Endodermal cell (in vitro differentiated cells): ENCODE measurements around the gene SOX11. TPM values are rescaled to one million over a fixed set of nuclear protein-coding genes. Genes with fewer than 3 reads are reported as not detected.

ENCODE experiments used
- DNase-seq: peaks from one replicate; pipeline ENCODE4 v3.0.0-alpha.2; 2017
- H3K27ac ChIP-seq: 2 replicates; pipeline ENCODE4 v1.5.1; 2013; ENCODE audit warnings: mild to moderate bottlenecking, low read depth, low read length, moderate library complexity
- H3K27me3 ChIP-seq: 2 replicates; pipeline ENCODE4 v1.6.1; 2013; ENCODE audit warnings: mild to moderate bottlenecking, low read length, moderate library complexity; ENCODE audit not compliant: insufficient read depth, control insufficient read depth, poor library complexity, severe bottlenecking
- H3K36me3 ChIP-seq: 2 replicates; pipeline ENCODE4 v1.7.0; 2013; ENCODE audit warnings: mild to moderate bottlenecking, low read length, moderate library complexity; ENCODE audit not compliant: control insufficient read depth, insufficient read depth
- H3K4me1 ChIP-seq: one replicate; pipeline ENCODE4 v1.7.0; 2013; ENCODE audit warnings: low read length; ENCODE audit not compliant: control insufficient read depth, insufficient read depth
- H3K4me3 ChIP-seq: 2 replicates; pipeline ENCODE4 v1.5.1; 2013; ENCODE audit warnings: mild to moderate bottlenecking, low read length, moderate library complexity
- H3K9ac ChIP-seq: 2 replicates; pipeline ENCODE4 v1.6.1; 2013; ENCODE audit warnings: mild to moderate bottlenecking, low read length, moderate library complexity; ENCODE audit not compliant: poor library complexity, severe bottlenecking; ENCODE audit errors: extremely low read depth
- H3K9me3 ChIP-seq: 2 replicates; pipeline ENCODE4 v1.6.1; 2013; ENCODE audit warnings: mild to moderate bottlenecking, low read length, moderate library complexity; ENCODE audit not compliant: control insufficient read depth
- H3K27ac Mint-ChIP-seq: 2 replicates; pipeline ENCODE4 v1.8.0; 2020; ENCODE audit warnings: mixed read lengths
- H3K27me3 Mint-ChIP-seq: 2 replicates; pipeline ENCODE4 v1.8.0; 2021; ENCODE audit warnings: mild to moderate bottlenecking, mixed read lengths; ENCODE audit not compliant: insufficient read depth
- H3K36me3 Mint-ChIP-seq: 2 replicates; pipeline ENCODE4 v1.8.0; 2020; ENCODE audit warnings: low read depth, mixed read lengths
- H3K4me1 Mint-ChIP-seq: 2 replicates; pipeline ENCODE4 v1.8.0; 2020; ENCODE audit warnings: mixed read lengths
- H3K4me3 Mint-ChIP-seq: 2 replicates; pipeline ENCODE4 v1.8.0; 2020; ENCODE audit warnings: mild to moderate bottlenecking, moderate library complexity, mixed read lengths
- H3K9me3 Mint-ChIP-seq: 2 replicates; pipeline ENCODE4 v1.8.0; 2020; ENCODE audit warnings: mild to moderate bottlenecking, mixed read lengths
- CTCF ChIP-seq: fragments of 200-600 bp; sonication (generic); conservative IDR thresholded peaks from 2 replicates; pipeline ENCODE4 v1.5.0; 2021; ENCODE audit warnings: antibody characterized with exemption, mild to moderate bottlenecking
- WGBS, 2 experiments: methylation state at CpG; one replicate each; pipeline versions ENCODE4 v1.1.5 to v1.1.7; 2013; ENCODE audit warnings: missing lambda C conversion rate in 2 of 2, mixed read lengths in 1 of 2; ENCODE audit not compliant: insufficient coverage in 1 of 2, insufficient read length in 1 of 2; 5-methylcytosine and 5-hydroxymethylcytosine counted together
- total RNA-seq, 2 donors: library from RNA; stranded (reverse); fragmentation: NEBNext Ultra II Directional in 1 of 2; extraction: Animal tissue kit (Norgen Biotek cat#: 25700) in 1 of 2; gene quantifications; 2 replicates in 1 of 2; 3 replicates in 1 of 2; pipeline ENCODE4 v1.2.1, GENCODE V29; 2021

SOX11 gene
- total RNA-seq, 2 donors from 2014 or later = 35.9 to 48.9 TPM

- Mint-ChIP-seq H3K4me1 (peaks cover 25% of the 10 kb centered on the region), H3K9me3 (no peaks in the 10 kb centered on the region), H3K36me3 (no peaks in the 10 kb centered on the region), H3K27ac (peak overlapping the region; percentile 74), H3K27me3 (peaks cover 14% of the 10 kb centered on the region), H3K4me3 (peak overlapping the region; percentile 94)
- no peaks in the 10 kb centered on the region for H3K27me3 ChIP-seq
- 0% methylated on average over 10 to 48 of the region's 49 CpGs for WGBS, 2 experiments
- peaks cover 4% of the 10 kb centered on the region for H3K4me1 ChIP-seq
- no peaks in the 10 kb centered on the region for H3K9me3 ChIP-seq
- peak overlapping the region; percentile 99 for H3K4me3 ChIP-seq
- TF ChIP-seq CTCF = peak; percentile 31
- H3K9ac ChIP-seq = peak overlapping the region; percentile 72
- peak; percentile 89 for DNase-seq
- H3K27ac ChIP-seq = peak overlapping the region; percentile 67
- H3K36me3 ChIP-seq = peaks cover 19% of the 10 kb centered on the region
Observed at GRCh38 chr2:5695654-5696403, 3.6 kb downstream of the SOX11 start.

GRCh38 chr2:5696404-5696944 lies 4.3 kb downstream of the SOX11 start:
- peak overlapping the region; percentile 94 for H3K4me3 Mint-ChIP-seq
- H3K9me3 Mint-ChIP-seq = no peaks in the 10 kb centered on the region
- H3K27ac Mint-ChIP-seq = peak overlapping the region; percentile 74
- H3K36me3 Mint-ChIP-seq = no peaks in the 10 kb centered on the region
- no peaks in the 10 kb centered on the region for H3K27me3 ChIP-seq
- H3K27me3 Mint-ChIP-seq = peaks cover 14% of the 10 kb centered on the region
- no peak for TF ChIP-seq CTCF
- DNase-seq = no peak
- peaks cover 4% of the 10 kb centered on the region for H3K4me1 ChIP-seq
- H3K4me3 ChIP-seq = peak overlapping the region; percentile 99
- peaks cover 24% of the 10 kb centered on the region for H3K36me3 ChIP-seq
- peak overlapping the region; percentile 72 for H3K9ac ChIP-seq
- peaks cover 25% of the 10 kb centered on the region for H3K4me1 Mint-ChIP-seq
- WGBS, 2 experiments = 0% methylated on average over 14 to 65 of the region's 65 CpGs
- no peaks in the 10 kb centered on the region for H3K9me3 ChIP-seq
- peak overlapping the region; percentile 67 for H3K27ac ChIP-seq

- Histone ChIP-seq H3K4me1 (peaks cover 4% of the 10 kb centered on the region), H3K4me3 (peak overlapping the region; percentile 99), H3K27ac (peak overlapping the region; percentile 67), H3K27me3 (no peaks in the 10 kb centered on the region), H3K36me3 (peaks cover 30% of the 10 kb centered on the region), H3K9ac (peak overlapping the region; percentile 72), H3K9me3 (no peaks in the 10 kb centered on the region)
- peaks cover 14% of the 10 kb centered on the region for H3K27me3 Mint-ChIP-seq
- DNase-seq = peak; percentile 86
- peaks cover 25% of the 10 kb centered on the region for H3K4me1 Mint-ChIP-seq
- WGBS, 2 experiments = 0 to 1% methylated on average over 12 to 49 of the region's 49 CpGs
- no peak overlapping the region for H3K27ac Mint-ChIP-seq
- peak overlapping the region; percentile 94 for H3K4me3 Mint-ChIP-seq
- TF ChIP-seq CTCF = no peak
- no peaks in the 10 kb centered on the region for H3K36me3 Mint-ChIP-seq
- no peaks in the 10 kb centered on the region for H3K9me3 Mint-ChIP-seq
Observed at GRCh38 chr2:5696945-5697521, 4.8 kb downstream of the SOX11 start.
